GM23338 (cell line): ENCODE results near the gene SLC7A10. TPM values are rescaled to one million over a fixed set of nuclear protein-coding genes. Genes with fewer than 3 reads are reported as not detected.
A peak's percentile ranks its signal among the peaks of the same experiment; 100 is the strongest.

Experiments
- ATAC-seq: fragments of 200-7000 bp; cut with Tn5 transposase; 3 replicates; pipeline ENCODE4 v1.9.1; 2020
- DNase-seq: peaks from one replicate; pipeline ENCODE4 v3.0.0-alpha.2; 2015; ENCODE audit warnings: low spot score
- H2AFZ ChIP-seq: fragments of 200-600 bp; sonication (generic); 2 replicates; pipeline ENCODE4 v1.8.0; 2016; ENCODE audit warnings: antibody characterized with exemption, mild to moderate bottlenecking, moderate library complexity
- H3F3A ChIP-seq: fragments of 200-600 bp; sonication (generic); replicated peaks from 2 replicates; pipeline ENCODE4 v1.8.0; 2017; ENCODE audit warnings: antibody characterized with exemption, mixed run types, low read depth
- H3K27ac ChIP-seq: fragments of 200-600 bp; sonication (generic); 2 replicates; pipeline ENCODE4 v1.6.1; 2016; ENCODE audit warnings: low read depth
- H3K27me3 ChIP-seq: fragments of 200-600 bp; sonication (generic); 2 replicates; pipeline ENCODE4 v1.8.0; 2016; ENCODE audit warnings: mild to moderate bottlenecking, mixed run types, moderate library complexity; ENCODE audit not compliant: insufficient read depth
- H3K36me3 ChIP-seq: fragments of 200-600 bp; sonication (generic); 2 replicates; pipeline ENCODE4 v1.8.0; 2016; ENCODE audit warnings: mild to moderate bottlenecking; ENCODE audit not compliant: insufficient read depth
- H3K4me1 ChIP-seq: fragments of 200-600 bp; sonication (generic); 2 replicates; pipeline ENCODE4 v1.8.0; 2016; ENCODE audit warnings: mild to moderate bottlenecking, moderate library complexity; ENCODE audit not compliant: insufficient read depth
- H3K4me2 ChIP-seq: fragments of 200-600 bp; sonication (generic); 2 replicates; pipeline ENCODE4 v1.7.1; 2017; ENCODE audit warnings: mixed run types
- H3K4me3 ChIP-seq: fragments of 200-600 bp; sonication (generic); 2 replicates; pipeline ENCODE4 v1.6.1; 2016; ENCODE audit warnings: mixed run types
- H3K79me2 ChIP-seq: fragments of 200-600 bp; sonication (generic); replicated peaks from 2 replicates; pipeline ENCODE4 v1.8.0; 2017; ENCODE audit warnings: mild to moderate bottlenecking; ENCODE audit not compliant: insufficient read depth
- H3K9me2 ChIP-seq: fragments of 200-600 bp; sonication (generic); 2 replicates; pipeline ENCODE4 v1.8.0; 2017; ENCODE audit not compliant: insufficient read depth
- H4K20me1 ChIP-seq: fragments of 200-600 bp; sonication (generic); replicated peaks from 2 replicates; pipeline ENCODE4 v1.8.0; 2017; ENCODE audit warnings: mild to moderate bottlenecking; ENCODE audit not compliant: insufficient read depth
- H3K27ac Mint-ChIP-seq: 2 replicates; pipeline ENCODE4 v1.8.0; 2020; ENCODE audit warnings: inconsistent platforms, mild to moderate bottlenecking, moderate library complexity, mixed read lengths
- H3K27me3 Mint-ChIP-seq: 3 replicates; pipeline ENCODE4 v1.8.0; 2022; ENCODE audit warnings: low read depth, mild to moderate bottlenecking, moderate library complexity, mixed read lengths, inconsistent platforms; ENCODE audit not compliant: insufficient read depth, poor library complexity
- H3K36me3 Mint-ChIP-seq: 3 replicates; pipeline ENCODE4 v1.8.0; 2021; ENCODE audit warnings: low read depth, mild to moderate bottlenecking, inconsistent platforms, moderate library complexity, mixed read lengths
- H3K4me1 Mint-ChIP-seq: 3 replicates; pipeline ENCODE4 v1.8.0; 2020; ENCODE audit warnings: mild to moderate bottlenecking, inconsistent platforms, mixed read lengths
- H3K4me3 Mint-ChIP-seq: 3 replicates; pipeline ENCODE4 v1.8.0; 2021; ENCODE audit warnings: moderate library complexity, mild to moderate bottlenecking, inconsistent platforms, mixed read lengths
- H3K9me3 Mint-ChIP-seq: 3 replicates; pipeline ENCODE4 v1.8.0; 2020; ENCODE audit warnings: moderate library complexity, mild to moderate bottlenecking, inconsistent platforms, mixed read lengths
- CTCF ChIP-seq, 2 experiments: fragments of 200-600 bp in 1 of 2; sonication (generic) in 1 of 2; conservative IDR thresholded peaks; 2 replicates each; pipeline versions ENCODE4 v1.5.1 to v1.6.1; 2016 to 2017; ENCODE audit warnings: antibody characterized with exemption in 2 of 2, low read depth in 2 of 2, mild to moderate bottlenecking in 2 of 2, moderate library complexity in 1 of 2
- ETS1 ChIP-seq: IDR thresholded peaks from 2 replicates; pipeline ENCODE4 v1.6.1; 2016; ENCODE audit warnings: antibody characterized with exemption
- EZH2 ChIP-seq: fragments of 200-600 bp; sonication (generic); IDR thresholded peaks from one replicate; pipeline ENCODE4 v1.8.0; 2017; ENCODE audit warnings: antibody characterized with exemption, mild to moderate bottlenecking, low read depth; ENCODE audit not compliant: unreplicated experiment
- EZH2phosphoT487 ChIP-seq: fragments of 200-600 bp; sonication (generic); IDR thresholded peaks from one replicate; pipeline ENCODE4 v1.8.1; 2018; ENCODE audit warnings: antibody characterized with exemption; ENCODE audit not compliant: unreplicated experiment
- POLR2AphosphoS5 ChIP-seq: IDR thresholded peaks from 2 replicates; pipeline ENCODE4 v1.6.1; 2016; ENCODE audit warnings: antibody characterized with exemption, low read depth
- REST ChIP-seq: IDR thresholded peaks from one replicate; pipeline ENCODE4 v1.6.1; 2018; ENCODE audit warnings: antibody characterized with exemption; ENCODE audit not compliant: unreplicated experiment
- STAT1 ChIP-seq: IDR thresholded peaks from one replicate; pipeline ENCODE4 v1.6.1; 2016; ENCODE audit warnings: antibody characterized with exemption; ENCODE audit not compliant: unreplicated experiment
- ZNF114 ChIP-seq: fragments of 250-450 bp; sonication (Bioruptor Pico); IDR thresholded peaks from 2 replicates; pipeline ENCODE4 v1.5.0; 2020; ENCODE audit warnings: mild to moderate bottlenecking, moderate library complexity
- polyA plus RNA-seq: library from polyadenylated mRNA; unstranded; fragments of >200 nt; fragmentation: Nextera tagmentation; extraction: Ambion mirVana; gene quantifications from 2 replicates; pipeline ENCODE4 v1.2.1, GENCODE V29; 2016
- total RNA-seq: library from RNA; depleted of rRNA; stranded (reverse); fragments of >200 nt; shearing (Covaris generic); gene quantifications from 2 replicates; pipeline ENCODE4 v1.2.3, GENCODE V29; 2014

Gene SLC7A10
- total and polyA plus RNA-seq, 2 experiments from 2014 or later: 3.3 to 6.3 TPM

- no peak for TF ChIP-seq EZH2
- TF ChIP-seq ETS1: no peak
- TF ChIP-seq REST: no peak
- no peak for TF ChIP-seq ZNF114 (CRISPR knock-in tag)
- no peak for TF ChIP-seq EZH2phosphoT487
- TF ChIP-seq POLR2AphosphoS5: no peak
Observed at GRCh38 chr19:33217881-33218280, 7.8 kb downstream of the SLC7A10 start (continued).

- TF ChIP-seq CTCF (conservative IDR thresholded peaks at IDR 0.05; ENCODE audit: low read depth in 2 of 2): peak; percentile 12 to 50; a peak in 2 of 4 replicates
- no peak for TF ChIP-seq EZH2phosphoT487
- no peak for TF ChIP-seq STAT1
- TF ChIP-seq ZNF114 (CRISPR knock-in tag): no peak
- no peaks in the 10 kb centered on the region for H4K20me1 ChIP-seq
- H3K36me3 Mint-ChIP-seq: no peaks in the 10 kb centered on the region
- H3K79me2 ChIP-seq: no peaks in the 10 kb centered on the region
- H3K27me3 ChIP-seq: no peaks in the 10 kb centered on the region
- no peak overlapping the region for H3K4me3 ChIP-seq
- no peaks in the 10 kb centered on the region for H3K4me1 ChIP-seq
- H3K4me3 Mint-ChIP-seq: no peak overlapping the region
- ATAC-seq (peak; percentile 74), DNase-seq (peak; percentile 60)
- peaks cover 18% of the 10 kb centered on the region for H3K27me3 Mint-ChIP-seq
- H3K27ac ChIP-seq: no peak overlapping the region
- no peaks in the 10 kb centered on the region for H3K36me3 ChIP-seq
- no peaks in the 10 kb centered on the region for H3F3A ChIP-seq
- no peaks in the 10 kb centered on the region for H3K9me2 ChIP-seq
- no peak overlapping the region for H3K27ac Mint-ChIP-seq
- peaks cover 7% of the 10 kb centered on the region; the same call in 2 of the 3 replicates for H3K4me1 Mint-ChIP-seq
- no peak overlapping the region for H3K4me2 ChIP-seq
- H3K9me3 Mint-ChIP-seq: no peaks in the 10 kb centered on the region
- H2AFZ ChIP-seq: no peak overlapping the region
Observed at GRCh38 chr19:33216198-33216830, 9.3 kb downstream of the SLC7A10 start.
